Measurements from ENCODE around the gene GTF2E1. TPM values are rescaled to one million over a fixed set of nuclear protein-coding genes. Genes with fewer than 3 reads are reported as not detected.
"Not testable (repeated sequence)": the region's sequence is repeated elsewhere in the genome, so short reads cannot be mapped to it uniquely, and the experiment has no call there.

GTF2E1 gene
- polyA plus RNA-seq, 3 donors: 6.1 to 7.9 (median 6.9) TPM

DNA sequence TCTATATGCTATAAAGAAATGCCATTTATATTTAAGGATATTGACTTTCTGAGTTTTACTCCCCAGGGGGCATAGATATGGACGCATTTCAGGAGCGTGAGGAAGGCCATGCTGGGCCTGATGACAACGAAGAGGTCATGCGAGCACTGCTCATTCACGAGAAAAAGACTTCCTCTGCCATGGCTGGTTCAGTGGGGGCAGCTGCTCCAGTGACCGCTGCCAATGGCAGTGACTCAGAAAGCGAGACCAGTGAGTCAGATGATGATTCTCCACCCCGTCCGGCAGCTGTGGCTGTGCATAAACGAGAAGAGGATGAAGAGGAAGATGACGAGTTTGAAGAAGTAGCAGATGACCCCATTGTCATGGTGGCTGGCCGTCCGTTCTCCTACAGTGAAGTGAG, 38.4 kb downstream of the GTF2E1 start:
- WGBS (ENCODE audit: insufficient coverage): 90% methylated on average over 12 of the region's 13 CpGs
- no peak overlapping the region for H3K4me2 ChIP-seq (replicated peaks; ENCODE audit: extremely low read depth, low read length, poor library complexity, severe bottlenecking)
- no peaks in the 10 kb centered on the region for H3K27me3 ChIP-seq (ENCODE audit: control insufficient read depth in 2 of 2, insufficient read depth in 2 of 2, low read length in 2 of 2)
- peaks cover 42 to 65% of the 10 kb centered on the region in 2 donors for H3K36me3 ChIP-seq (replicated peaks in 1 of 2; ENCODE audit: control insufficient read depth in 1 of 2, insufficient read depth in 2 of 2, low read length in 2 of 2)
- H3K79me2 ChIP-seq (ENCODE audit: insufficient read depth, low read length): no peaks in the 10 kb centered on the region
- no peak overlapping the region for H3K9ac ChIP-seq (ENCODE audit: insufficient read depth, low read length, poor library complexity, severe bottlenecking)
- no peaks in the 10 kb centered on the region for H3K27me3 Mint-ChIP-seq (ENCODE audit: low read depth in 3 of 3)
- no peaks in the 10 kb centered on the region for H3K9me3 ChIP-seq (replicated peaks in 1 of 2; ENCODE audit: control insufficient read depth in 1 of 2, insufficient read depth in 1 of 2, low read length in 2 of 2)
- H3K27ac ChIP-seq (ENCODE audit: low read depth in 1 of 2, low read length in 2 of 2): peak overlapping the region in 1 of 2 donors; percentile 28
- no peaks in the 10 kb centered on the region for H3K4me1 ChIP-seq (ENCODE audit: control insufficient read depth in 1 of 2, insufficient read depth in 2 of 2, low read length in 2 of 2)
- no peaks in the 10 kb centered on the region for H4K20me1 ChIP-seq (ENCODE audit: insufficient read depth, low read length)
- intact Hi-C loops (cut with micrococcal nuclease): no loop called here
- peak overlapping the region in 4 of 7 donors; percentile 4 to 57 (median 28) for H3K27ac Mint-ChIP-seq
- H3K4me1 Mint-ChIP-seq: no peaks in the 10 kb centered on the region
- no peak overlapping the region for H2AFZ ChIP-seq (ENCODE audit: insufficient read depth, low read depth, low read length, poor library complexity, severe bottlenecking)
- H3K4me3 ChIP-seq (replicated peaks in 1 of 3; ENCODE audit: low read depth in 2 of 3, low read length in 3 of 3): no peak overlapping the region
- DNase-seq: peak in 2 of 3 donors; percentile 12 to 31
- H3K4me3 Mint-ChIP-seq: no peak overlapping the region
- TF ChIP-seq, protein P1, sequence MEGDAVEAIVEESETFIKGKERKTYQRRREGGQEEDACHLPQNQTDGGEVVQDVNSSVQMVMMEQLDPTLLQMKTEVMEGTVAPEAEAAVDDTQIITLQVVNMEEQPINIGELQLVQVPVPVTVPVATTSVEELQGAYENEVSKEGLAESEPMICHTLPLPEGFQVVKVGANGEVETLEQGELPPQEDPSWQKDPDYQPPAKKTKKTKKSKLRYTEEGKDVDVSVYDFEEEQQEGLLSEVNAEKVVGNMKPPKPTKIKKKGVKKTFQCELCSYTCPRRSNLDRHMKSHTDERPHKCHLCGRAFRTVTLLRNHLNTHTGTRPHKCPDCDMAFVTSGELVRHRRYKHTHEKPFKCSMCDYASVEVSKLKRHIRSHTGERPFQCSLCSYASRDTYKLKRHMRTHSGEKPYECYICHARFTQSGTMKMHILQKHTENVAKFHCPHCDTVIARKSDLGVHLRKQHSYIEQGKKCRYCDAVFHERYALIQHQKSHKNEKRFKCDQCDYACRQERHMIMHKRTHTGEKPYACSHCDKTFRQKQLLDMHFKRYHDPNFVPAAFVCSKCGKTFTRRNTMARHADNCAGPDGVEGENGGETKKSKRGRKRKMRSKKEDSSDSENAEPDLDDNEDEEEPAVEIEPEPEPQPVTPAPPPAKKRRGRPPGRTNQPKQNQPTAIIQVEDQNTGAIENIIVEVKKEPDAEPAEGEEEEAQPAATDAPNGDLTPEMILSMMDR (IDR thresholded peaks at IDR 0.05): no peak
- H3K36me3 Mint-ChIP-seq: peaks cover 32 to 41% of the 10 kb centered on the region in 2 donors
- no peaks in the 10 kb centered on the region for H3K9me3 Mint-ChIP-seq

DNA sequence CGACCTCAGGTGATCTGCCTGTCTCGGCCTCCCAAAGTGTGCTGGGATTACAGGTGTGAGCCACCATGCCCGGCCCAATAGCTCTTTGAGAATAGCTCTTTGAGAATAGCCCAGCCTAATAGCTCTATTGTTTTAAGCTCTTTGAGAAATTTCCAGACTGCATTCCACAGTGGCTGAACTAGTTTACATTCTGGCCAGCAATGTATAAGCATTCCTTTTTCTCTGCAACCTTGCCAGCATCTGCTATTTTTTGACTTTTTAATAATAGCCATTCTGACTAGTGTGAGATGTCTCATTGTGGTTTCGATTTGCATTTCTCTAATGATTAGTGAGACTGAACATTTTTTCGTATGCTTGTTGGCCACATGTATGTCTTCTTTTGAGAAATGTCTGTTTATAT, 43.3 kb downstream of the GTF2E1 start:
- H2AFZ ChIP-seq (ENCODE audit: insufficient read depth, low read depth, low read length, poor library complexity, severe bottlenecking); H3K4me3 Mint-ChIP-seq; H3K27ac ChIP-seq (ENCODE audit: low read depth in 1 of 2, low read length in 2 of 2); H3K9me3 ChIP-seq (replicated peaks in 1 of 2; ENCODE audit: control insufficient read depth in 1 of 2, insufficient read depth in 1 of 2, low read length in 2 of 2); H3K4me3 ChIP-seq (replicated peaks in 1 of 3; ENCODE audit: low read depth in 2 of 3, low read length in 3 of 3); H4K20me1 ChIP-seq (ENCODE audit: insufficient read depth, low read length); H3K4me2 ChIP-seq (replicated peaks; ENCODE audit: extremely low read depth, low read length, poor library complexity, severe bottlenecking); H3K27me3 ChIP-seq (ENCODE audit: control insufficient read depth in 2 of 2, insufficient read depth in 2 of 2, low read length in 2 of 2); H3K9me3 Mint-ChIP-seq; H3K79me2 ChIP-seq (ENCODE audit: insufficient read depth, low read length); H3K27me3 Mint-ChIP-seq (ENCODE audit: low read depth in 3 of 3); DNase-seq; H3K4me1 ChIP-seq (ENCODE audit: control insufficient read depth in 1 of 2, insufficient read depth in 2 of 2, low read length in 2 of 2); H3K9ac ChIP-seq (ENCODE audit: insufficient read depth, low read length, poor library complexity, severe bottlenecking); H3K27ac Mint-ChIP-seq; intact Hi-C loops (cut with micrococcal nuclease); H3K4me1 Mint-ChIP-seq: not testable (repeated sequence)
- peaks cover 15 to 28% of the 10 kb centered on the region in 2 donors for H3K36me3 Mint-ChIP-seq
- peaks cover 13 to 22% of the 10 kb centered on the region in 2 donors for H3K36me3 ChIP-seq (replicated peaks in 1 of 2; ENCODE audit: control insufficient read depth in 1 of 2, insufficient read depth in 2 of 2, low read length in 2 of 2)
- 94% methylated on average over 3 of the region's 5 CpGs for WGBS (ENCODE audit: insufficient coverage)

Data from CD14-positive monocyte (primary cell).